Measurements from ENCODE around the gene MYO5B. TPM values are rescaled to one million over a fixed set of nuclear protein-coding genes. Genes with fewer than 3 reads are reported as not detected.

MYO5B gene
- total RNA-seq, 1 donor: under 0.01 TPM

GRCh38 chr18:50209311-50209710 lies 14.4 kb upstream of the MYO5B start:
- DNase-seq (ENCODE audit: low read depth): no peak
- no peak for TF ChIP-seq CTCF (IDR thresholded peaks at IDR 0.05; ENCODE audit: insufficient read depth, low read depth, low read length)
- no peak overlapping the region for H3K4me3 ChIP-seq (ENCODE audit: low read depth, low read length)

GRCh38 chr18:50207722-50208121 lies 12.8 kb upstream of the MYO5B start:
- TF ChIP-seq CTCF (IDR thresholded peaks at IDR 0.05; ENCODE audit: insufficient read depth, low read depth, low read length): no peak
- H3K4me3 ChIP-seq (ENCODE audit: low read depth, low read length): no peak overlapping the region
- no peak for DNase-seq (ENCODE audit: low read depth)

GRCh38 chr18:50203801-50204604 lies 9.1 kb upstream of the MYO5B start:
- peak; percentile 37 for DNase-seq (ENCODE audit: low read depth)
- peak; percentile 62 for TF ChIP-seq CTCF (IDR thresholded peaks at IDR 0.05; ENCODE audit: insufficient read depth, low read depth, low read length)
- no peak overlapping the region for H3K4me3 ChIP-seq (ENCODE audit: low read depth, low read length)

GRCh38 chr18:50201476-50202018 lies 6.6 kb upstream of the MYO5B start:
- no peak for TF ChIP-seq CTCF (IDR thresholded peaks at IDR 0.05; ENCODE audit: insufficient read depth, low read depth, low read length)
- no peak overlapping the region for H3K4me3 ChIP-seq (ENCODE audit: low read depth, low read length)

GRCh38 chr18:50199921-50200320 lies 5.0 kb upstream of the MYO5B start:
- H3K4me3 ChIP-seq (ENCODE audit: low read depth, low read length): no peak overlapping the region
- no peak for DNase-seq (ENCODE audit: low read depth)
- no peak for TF ChIP-seq CTCF (IDR thresholded peaks at IDR 0.05; ENCODE audit: insufficient read depth, low read depth, low read length)

More at GRCh38 chr18:50201476-50202018, 6.6 kb upstream of the MYO5B start:
- DNase-seq (ENCODE audit: low read depth): no peak

GRCh38 chr18:50199346-50199855 lies 4.5 kb upstream of the MYO5B start:
- DNase-seq (ENCODE audit: low read depth): no peak
- H3K4me3 ChIP-seq (ENCODE audit: low read depth, low read length): no peak overlapping the region

More at GRCh38 chr18:50199346-50199855, 4.5 kb upstream of the MYO5B start:
- TF ChIP-seq CTCF (IDR thresholded peaks at IDR 0.05; ENCODE audit: insufficient read depth, low read depth, low read length): no peak
